Measurements from ENCODE around the gene GALNT10.

- TF ChIP-seq POLR2AphosphoS5 (IDR thresholded peaks at IDR 0.05) (no peak), POLR2A (IDR thresholded peaks at IDR 0.05) (no peak), CTCF (IDR thresholded peaks at IDR 0.05) (no peak)
Measured at GRCh38 chr5:154199671-154200220, 9.2 kb downstream of the GALNT10 start.

Measured in suprapubic skin (tissue), 4 donors.